Ovary (tissue), 3 donors: ENCODE measurements around the gene GPR107.

Experiments
- CTCF ChIP-seq, 3 donors: fragments of 450-650 bp in 2 of 3; fragments of 200-600 bp in 1 of 3; IDR thresholded peaks; one replicate each; pipeline versions ENCODE4 v1.5.1 to v1.8.0; 2016 to 2022; ENCODE audit warnings: antibody characterized with exemption in 3 of 3, mild to moderate bottlenecking in 1 of 3
- POLR2A ChIP-seq: fragments of 450-650 bp; IDR thresholded peaks from one replicate; pipeline ENCODE4 v1.6.1; 2017; ENCODE audit warnings: antibody characterized with exemption, mild to moderate bottlenecking, moderate library complexity
- donor health status: DM: no; HTN: no; CAD: no.

GRCh38 chr9:130101915-130102314, 48.2 kb downstream of the GPR107 start:
- no peak for TF ChIP-seq POLR2A
- TF ChIP-seq CTCF (IDR thresholded peaks at IDR 0.05), result no peak
